GM04503 (cell line): Measurements from ENCODE around the gene LRR1.
"Not testable (repeated sequence)": the region's sequence is repeated elsewhere in the genome, so short reads cannot be mapped to it uniquely, and the experiment has no call there.

Experiments used
- DNase-seq: peaks from one replicate; pipeline ENCODE4 v3.0.0-alpha.2; 2012; ENCODE audit warnings: low read depth

LRR1 gene

GRCh38 chr14:49598485-49599300, at the start of gene LRR1:
Gene LRR1, plus strand, starts transcription at chr14:49598940. Its CDS starts 81 bp downstream, at chr14:49599021.
- DNase-seq, result no peak

- no peak for DNase-seq
Observed at GRCh38 chr14:49549446-49549845, 49.3 kb upstream of the LRR1 start.

GRCh38 chr14:49549881-49550280, 48.9 kb upstream of the LRR1 start:
- DNase-seq, result peak; percentile 16

GRCh38 chr14:49550286-49551184, 48.2 kb upstream of the LRR1 start:
- no peak for DNase-seq

GRCh38 chr14:49551569-49551968, 47.2 kb upstream of the LRR1 start:
- no peak for DNase-seq

GRCh38 chr14:49553106-49553505, 45.6 kb upstream of the LRR1 start:
- no peak for DNase-seq

GRCh38 chr14:49553892-49554291, 44.8 kb upstream of the LRR1 start:
- DNase-seq, result no peak

- no peak for DNase-seq
Observed at GRCh38 chr14:49559979-49560768, 38.6 kb upstream of the LRR1 start.

- no peak for DNase-seq
Observed at GRCh38 chr14:49566714-49567113, 32.0 kb upstream of the LRR1 start.

- no peak for DNase-seq
Observed at GRCh38 chr14:49569281-49569680, 29.5 kb upstream of the LRR1 start.

GRCh38 chr14:49574038-49574437, 24.7 kb upstream of the LRR1 start:
- DNase-seq, result no peak

GRCh38 chr14:49578141-49578540, 20.6 kb upstream of the LRR1 start:
- DNase-seq, result no peak

- no peak for DNase-seq
Observed at GRCh38 chr14:49579841-49580240, 18.9 kb upstream of the LRR1 start.

- DNase-seq, result no peak
Observed at GRCh38 chr14:49581209-49582112, 17.3 kb upstream of the LRR1 start.

- DNase-seq, result no peak
Observed at GRCh38 chr14:49582113-49582977, 16.4 kb upstream of the LRR1 start.

GRCh38 chr14:49583629-49584028, 15.1 kb upstream of the LRR1 start:
- no peak for DNase-seq

GRCh38 chr14:49584058-49584457, 14.7 kb upstream of the LRR1 start:
- no peak for DNase-seq

GRCh38 chr14:49584981-49585640, 13.6 kb upstream of the LRR1 start:
- not testable (repeated sequence) for DNase-seq

GRCh38 chr14:49585803-49586672, 12.7 kb upstream of the LRR1 start, which contains the start of gene RPS29:
Gene RPS29, minus strand, starts transcription at chr14:49586380. Its CDS starts 34 bp downstream, at chr14:49586346.
- DNase-seq, result peak; percentile 96
